Measurements from ENCODE around the gene ASTN2. TPM values are rescaled to one million over a fixed set of nuclear protein-coding genes. Genes with fewer than 3 reads are reported as not detected.

The ASTN2 gene
- polyA plus RNA-seq, 2 of the 4 experiments (the other 2 are of a cell fraction), result 5.8 to 11.6 TPM

- TF ChIP-seq, protein P1, sequence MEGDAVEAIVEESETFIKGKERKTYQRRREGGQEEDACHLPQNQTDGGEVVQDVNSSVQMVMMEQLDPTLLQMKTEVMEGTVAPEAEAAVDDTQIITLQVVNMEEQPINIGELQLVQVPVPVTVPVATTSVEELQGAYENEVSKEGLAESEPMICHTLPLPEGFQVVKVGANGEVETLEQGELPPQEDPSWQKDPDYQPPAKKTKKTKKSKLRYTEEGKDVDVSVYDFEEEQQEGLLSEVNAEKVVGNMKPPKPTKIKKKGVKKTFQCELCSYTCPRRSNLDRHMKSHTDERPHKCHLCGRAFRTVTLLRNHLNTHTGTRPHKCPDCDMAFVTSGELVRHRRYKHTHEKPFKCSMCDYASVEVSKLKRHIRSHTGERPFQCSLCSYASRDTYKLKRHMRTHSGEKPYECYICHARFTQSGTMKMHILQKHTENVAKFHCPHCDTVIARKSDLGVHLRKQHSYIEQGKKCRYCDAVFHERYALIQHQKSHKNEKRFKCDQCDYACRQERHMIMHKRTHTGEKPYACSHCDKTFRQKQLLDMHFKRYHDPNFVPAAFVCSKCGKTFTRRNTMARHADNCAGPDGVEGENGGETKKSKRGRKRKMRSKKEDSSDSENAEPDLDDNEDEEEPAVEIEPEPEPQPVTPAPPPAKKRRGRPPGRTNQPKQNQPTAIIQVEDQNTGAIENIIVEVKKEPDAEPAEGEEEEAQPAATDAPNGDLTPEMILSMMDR (IDR thresholded peaks at IDR 0.05), result no peak
- no peak for TF ChIP-seq NPAS2 (CRISPR knock-in tag; IDR thresholded peaks at IDR 0.05; ENCODE audit: borderline replicate concordance)
- TF ChIP-seq FOXS1 (CRISPR knock-in tag; IDR thresholded peaks at IDR 0.05), result no peak
- no peak for TF ChIP-seq EHMT2 (IDR thresholded peaks at IDR 0.05; ENCODE audit: low read depth)
- TF ChIP-seq CBX2 (IDR thresholded peaks at IDR 0.05; ENCODE audit: borderline replicate concordance, low read depth), result no peak
- TF ChIP-seq ATOH8 (CRISPR knock-in tag; IDR thresholded peaks at IDR 0.05; ENCODE audit: low read depth), result no peak
- TF ChIP-seq RCOR1 (IDR thresholded peaks at IDR 0.05; ENCODE audit: low read depth, low read length), result no peak
- TF ChIP-seq PBX3 (IDR thresholded peaks at IDR 0.05), result no peak
Measured at GRCh38 chr9:117266855-117267497, 147.9 kb downstream of the ASTN2 start (continued).

DNA sequence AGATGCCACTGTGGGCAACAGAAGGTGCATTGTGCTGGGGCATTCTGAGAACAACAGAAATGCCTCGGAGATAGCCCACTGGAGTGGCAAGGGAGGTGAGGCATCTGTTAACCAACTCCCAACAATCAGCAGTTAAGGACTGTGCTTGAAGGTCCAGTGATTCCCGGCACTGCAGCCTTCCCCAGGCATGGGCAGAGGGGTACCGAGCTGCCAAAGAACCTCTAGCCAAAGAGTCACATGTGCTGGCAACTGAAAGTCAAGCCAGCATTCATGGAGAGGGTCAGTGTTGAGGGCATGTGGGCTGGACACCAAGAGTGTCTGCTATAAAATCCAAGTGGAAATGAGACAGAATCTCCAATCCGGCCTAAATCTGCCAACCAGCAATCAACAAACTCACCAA is 149.6 kb downstream of the ASTN2 start:
- 1% methylated on average over 4 of the region's 4 CpGs for WGBS (ENCODE audit: missing lambda C conversion rate)
- no peaks in the 10 kb centered on the region for H3K4me1 ChIP-seq
- no peak for FAIRE-seq
- no peak for DNase-seq (ENCODE audit: low read depth in 1 of 2, low spot score in 1 of 2)
- no peak for TF ChIP-seq HOXB13 (CRISPR knock-in tag; IDR thresholded peaks at IDR 0.05; ENCODE audit: low read depth)
- TF ChIP-seq JUN (IDR thresholded peaks at IDR 0.05), result no peak
- no peak for TF ChIP-seq HMGXB4 (CRISPR knock-in tag; IDR thresholded peaks at IDR 0.05; ENCODE audit: borderline replicate concordance)
- TF ChIP-seq MAFK (IDR thresholded peaks at IDR 0.05; ENCODE audit: partially characterized antibody), result no peak
- no peak for TF ChIP-seq HES2 (IDR thresholded peaks at IDR 0.05)
- no peak for TF ChIP-seq POLR2A (IDR thresholded peaks at IDR 0.05; ENCODE audit: low read length)
- TF ChIP-seq CHD2 (IDR thresholded peaks at IDR 0.05; ENCODE audit: low read length, partially characterized antibody), result no peak
- TF ChIP-seq ZSCAN20 (CRISPR knock-in tag; IDR thresholded peaks at IDR 0.05), result no peak
- TF ChIP-seq FOXS1 (CRISPR knock-in tag; IDR thresholded peaks at IDR 0.05), result no peak
- TF ChIP-seq, protein P1 (IDR thresholded peaks at IDR 0.05), result no peak
- no peak for TF ChIP-seq MAZ (IDR thresholded peaks at IDR 0.05; ENCODE audit: borderline replicate concordance, low read depth, low read length)
- no peak for TF ChIP-seq SMC3 (IDR thresholded peaks at IDR 0.05)
- H3K9me3 ChIP-seq, result no peaks in the 10 kb centered on the region
- no peak overlapping the region for H3K4me3 ChIP-seq
- ChIA-PET POLR2A (no interaction called here), CTCF (no interaction called here)
- ATAC-seq, result no peak
- no peak overlapping the region for H3K4me2 ChIP-seq
- no peak overlapping the region for H3K27ac ChIP-seq
